ENCODE results near the gene WWOX.

WWOX gene

GRCh38 chr16:78945336-78945735 is 845.9 kb downstream of the WWOX start:
- no peak for DNase-seq (ENCODE audit: low read depth, low spot score)

- no peak for DNase-seq (ENCODE audit: low read depth, low spot score)
Observed at GRCh38 chr16:78946556-78946955, 847.1 kb downstream of the WWOX start.

- no peak for DNase-seq (ENCODE audit: low read depth, low spot score)
Observed at GRCh38 chr16:78950768-78951167, 851.3 kb downstream of the WWOX start.

GRCh38 chr16:78952630-78953029 is 853.2 kb downstream of the WWOX start:
- DNase-seq (ENCODE audit: low read depth, low spot score), result no peak

- no peak for DNase-seq (ENCODE audit: low read depth, low spot score)
Observed at GRCh38 chr16:78953526-78953925, 854.1 kb downstream of the WWOX start.

- no peak for DNase-seq (ENCODE audit: low read depth, low spot score)
Observed at GRCh38 chr16:78955206-78955605, 855.8 kb downstream of the WWOX start.

- no peak for DNase-seq (ENCODE audit: low read depth, low spot score)
Observed at GRCh38 chr16:78956859-78957258, 857.4 kb downstream of the WWOX start.

- no peak for DNase-seq (ENCODE audit: low read depth, low spot score)
Observed at GRCh38 chr16:78957317-78958100, 858.1 kb downstream of the WWOX start.

- DNase-seq (ENCODE audit: low read depth, low spot score), result no peak
Observed at GRCh38 chr16:78961464-78961863, 862.0 kb downstream of the WWOX start.

GRCh38 chr16:78962457-78962929 is 863.0 kb downstream of the WWOX start:
- DNase-seq (ENCODE audit: low read depth, low spot score), result no peak

- no peak for DNase-seq (ENCODE audit: low read depth, low spot score)
Observed at GRCh38 chr16:78967948-78968347, 868.5 kb downstream of the WWOX start.

GRCh38 chr16:78969721-78970120 is 870.3 kb downstream of the WWOX start:
- DNase-seq (ENCODE audit: low read depth, low spot score), result no peak

- DNase-seq (ENCODE audit: low read depth, low spot score), result no peak
Observed at GRCh38 chr16:78970650-78971049, 871.2 kb downstream of the WWOX start.

- DNase-seq (ENCODE audit: low read depth, low spot score), result no peak
Observed at GRCh38 chr16:78972006-78972405, 872.6 kb downstream of the WWOX start.

GRCh38 chr16:78972986-78973385 is 873.5 kb downstream of the WWOX start:
- no peak for DNase-seq (ENCODE audit: low read depth, low spot score)

GRCh38 chr16:78976212-78976611 is 876.8 kb downstream of the WWOX start:
- no peak for DNase-seq (ENCODE audit: low read depth, low spot score)

- no peak for DNase-seq (ENCODE audit: low read depth, low spot score)
Observed at GRCh38 chr16:78980825-78981224, 881.4 kb downstream of the WWOX start.

GRCh38 chr16:78982096-78982744 is 882.8 kb downstream of the WWOX start:
- no peak for DNase-seq (ENCODE audit: low read depth, low spot score)

GRCh38 chr16:78984324-78984723 is 884.9 kb downstream of the WWOX start:
- DNase-seq (ENCODE audit: low read depth, low spot score), result no peak

GRCh38 chr16:78984887-78985464 is 885.5 kb downstream of the WWOX start:
- DNase-seq (ENCODE audit: low read depth, low spot score), result peak; percentile 26

GRCh38 chr16:78985716-78986605 is 886.5 kb downstream of the WWOX start:
- DNase-seq (ENCODE audit: low read depth, low spot score), result no peak

- DNase-seq (ENCODE audit: low read depth, low spot score), result no peak
Observed at GRCh38 chr16:78987666-78988065, 888.2 kb downstream of the WWOX start.

All from ELF-1 (cell line).